Peyer's patch (tissue), 4 donors: ENCODE results near the gene RGPD8. TPM values are rescaled to one million over a fixed set of nuclear protein-coding genes. Genes with fewer than 3 reads are reported as not detected.
"Not testable (repeated sequence)": the region's sequence is repeated elsewhere in the genome, so short reads cannot be mapped to it uniquely, and the experiment has no call there.

ENCODE experiments used
- DNase-seq, 3 donors: peaks; one replicate each; pipeline ENCODE4 v3.0.0-alpha.2; 2017 to 2019
- H3K27ac ChIP-seq, 4 donors: fragments of 200-600 bp; sonication (generic); one replicate each; pipeline ENCODE4 v1.5.1; 2016 to 2019
- H3K27me3 ChIP-seq, 2 donors: fragments of 200-600 bp; sonication (generic); one replicate each; pipeline ENCODE4 v1.5.1; 2019
- H3K36me3 ChIP-seq, 3 donors: fragments of 200-600 bp; sonication (generic); one replicate each; pipeline ENCODE4 v1.5.1; 2016 to 2019
- H3K4me1 ChIP-seq, 4 donors: fragments of 200-600 bp; sonication (generic); one replicate each; pipeline ENCODE4 v1.5.1; 2016 to 2019
- H3K4me3 ChIP-seq, 4 donors: fragments of 200-600 bp; sonication (generic); 1 replicate in 3 of 4; 2 replicates in 1 of 4; pipeline ENCODE4 v1.5.1; 2016 to 2019; ENCODE audit warnings: mild to moderate bottlenecking in 1 of 4
- H3K9me3 ChIP-seq, 4 donors: fragments of 200-600 bp; sonication (generic); one replicate each; pipeline ENCODE4 v1.5.1; 2016 to 2019; ENCODE audit warnings: mild to moderate bottlenecking in 1 of 4
- POLR2A ChIP-seq, 2 donors: fragments of 450-650 bp; IDR thresholded peaks; one replicate each; pipeline ENCODE4 v1.5.1; 2017; ENCODE audit warnings: antibody characterized with exemption in 2 of 2, mild to moderate bottlenecking in 2 of 2, moderate library complexity in 2 of 2
- total RNA-seq, 4 donors: library from RNA; depleted of rRNA; stranded (reverse); fragments of >200 nt; gene quantifications; one replicate each; pipeline ENCODE4 v1.1.0, GENCODE V29; 2016
- TF ChIP-seq, protein P1 (sequence below), 6 experiments: fragments of 450-650 bp in 4 of 6; fragments of 200-600 bp in 2 of 6; sonication (generic) in 1 of 6; IDR thresholded peaks; one replicate each; pipeline ENCODE4 v1.5.1; 2017 to 2019; ENCODE audit warnings: antibody characterized with exemption in 6 of 6, mild to moderate bottlenecking in 3 of 6, moderate library complexity in 1 of 6

Gene RGPD8
- total RNA-seq, 4 donors from 2014 or later = 16.8 to 82.5 (median 37.3) TPM

- no peak for DNase-seq
- H3K4me1 ChIP-seq = no peaks in the 10 kb centered on the region
- H3K27ac ChIP-seq = no peak overlapping the region
- no peaks in the 10 kb centered on the region for H3K27me3 ChIP-seq
- no peak overlapping the region for H3K4me3 ChIP-seq
- no peaks in the 10 kb centered on the region for H3K9me3 ChIP-seq
- no peak for TF ChIP-seq POLR2A (IDR thresholded peaks at IDR 0.05)
- TF ChIP-seq, protein P1, sequence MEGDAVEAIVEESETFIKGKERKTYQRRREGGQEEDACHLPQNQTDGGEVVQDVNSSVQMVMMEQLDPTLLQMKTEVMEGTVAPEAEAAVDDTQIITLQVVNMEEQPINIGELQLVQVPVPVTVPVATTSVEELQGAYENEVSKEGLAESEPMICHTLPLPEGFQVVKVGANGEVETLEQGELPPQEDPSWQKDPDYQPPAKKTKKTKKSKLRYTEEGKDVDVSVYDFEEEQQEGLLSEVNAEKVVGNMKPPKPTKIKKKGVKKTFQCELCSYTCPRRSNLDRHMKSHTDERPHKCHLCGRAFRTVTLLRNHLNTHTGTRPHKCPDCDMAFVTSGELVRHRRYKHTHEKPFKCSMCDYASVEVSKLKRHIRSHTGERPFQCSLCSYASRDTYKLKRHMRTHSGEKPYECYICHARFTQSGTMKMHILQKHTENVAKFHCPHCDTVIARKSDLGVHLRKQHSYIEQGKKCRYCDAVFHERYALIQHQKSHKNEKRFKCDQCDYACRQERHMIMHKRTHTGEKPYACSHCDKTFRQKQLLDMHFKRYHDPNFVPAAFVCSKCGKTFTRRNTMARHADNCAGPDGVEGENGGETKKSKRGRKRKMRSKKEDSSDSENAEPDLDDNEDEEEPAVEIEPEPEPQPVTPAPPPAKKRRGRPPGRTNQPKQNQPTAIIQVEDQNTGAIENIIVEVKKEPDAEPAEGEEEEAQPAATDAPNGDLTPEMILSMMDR (IDR thresholded peaks at IDR 0.05) = no peak
- no peaks in the 10 kb centered on the region for H3K36me3 ChIP-seq
Measured at GRCh38 chr2:112463256-112463655, 29.8 kb upstream of the RGPD8 start.

DNA sequence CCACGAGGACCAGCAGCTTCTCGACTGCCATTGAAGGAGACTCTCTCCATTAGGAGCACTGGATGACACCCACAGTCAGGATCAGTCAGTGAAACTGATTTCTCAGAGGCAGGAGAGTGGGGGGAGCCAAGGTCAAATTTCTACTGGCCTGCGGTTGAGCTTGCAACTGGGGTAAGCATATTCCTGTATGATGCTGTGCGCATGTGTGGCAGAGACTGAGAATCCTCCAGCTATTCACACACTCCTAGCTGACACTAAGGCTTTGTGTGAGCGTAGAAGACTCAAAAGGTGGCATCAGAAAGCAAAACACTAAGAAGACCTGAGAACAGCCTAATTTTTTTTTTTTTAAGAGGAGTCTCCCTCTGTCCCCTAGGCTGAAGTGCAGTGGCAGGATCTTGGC, 28.7 kb upstream of the RGPD8 start:
- no peaks in the 10 kb centered on the region for H3K9me3 ChIP-seq
- H3K4me3 ChIP-seq = no peak overlapping the region
- no peaks in the 10 kb centered on the region for H3K4me1 ChIP-seq
- H3K36me3 ChIP-seq = no peaks in the 10 kb centered on the region
- no peak overlapping the region for H3K27ac ChIP-seq
- no peaks in the 10 kb centered on the region for H3K27me3 ChIP-seq
- TF ChIP-seq, protein P1 (IDR thresholded peaks at IDR 0.05) = no peak
- TF ChIP-seq POLR2A (IDR thresholded peaks at IDR 0.05) = no peak
- no peak for DNase-seq

GRCh38 chr2:112459372-112459771, 25.9 kb upstream of the RGPD8 start:
- no peak for TF ChIP-seq POLR2A (IDR thresholded peaks at IDR 0.05)
- TF ChIP-seq, protein P1 (IDR thresholded peaks at IDR 0.05) = no peak
- Histone ChIP-seq H3K27me3 (no peaks in the 10 kb centered on the region), H3K4me1 (no peaks in the 10 kb centered on the region), H3K9me3 (no peaks in the 10 kb centered on the region), H3K36me3 (no peaks in the 10 kb centered on the region), H3K27ac (no peak overlapping the region), H3K4me3 (no peak overlapping the region)
- DNase-seq = no peak

DNA sequence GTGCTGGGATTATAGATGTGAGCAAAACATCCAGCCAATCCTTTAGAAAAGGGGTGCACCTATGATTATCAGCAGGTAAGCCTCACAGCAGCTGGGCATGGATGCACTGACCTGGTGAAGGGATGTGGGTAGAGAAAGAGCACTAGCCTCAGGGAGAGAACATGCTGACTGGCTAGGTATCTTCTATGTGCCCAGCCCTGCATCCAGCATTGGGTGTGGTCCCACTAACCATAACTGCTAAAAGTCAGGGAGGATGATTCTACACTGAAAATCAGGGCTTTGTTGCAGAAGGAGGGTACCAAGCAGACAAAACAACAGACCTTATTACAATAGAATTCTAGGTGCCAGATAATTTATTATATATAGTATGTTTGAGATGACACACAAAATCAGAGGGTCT, 21.1 kb upstream of the RGPD8 start:
- Histone ChIP-seq H3K27ac (no peak overlapping the region), H3K36me3 (no peaks in the 10 kb centered on the region), H3K27me3 (no peaks in the 10 kb centered on the region), H3K9me3 (peaks cover 0 to 3% (median 0%) of the 10 kb centered on the region in 4 donors), H3K4me3 (no peak overlapping the region), H3K4me1 (no peaks in the 10 kb centered on the region)
- no peak for DNase-seq
- TF ChIP-seq POLR2A (IDR thresholded peaks at IDR 0.05) = no peak
- TF ChIP-seq, protein P1 (IDR thresholded peaks at IDR 0.05) = no peak

DNA sequence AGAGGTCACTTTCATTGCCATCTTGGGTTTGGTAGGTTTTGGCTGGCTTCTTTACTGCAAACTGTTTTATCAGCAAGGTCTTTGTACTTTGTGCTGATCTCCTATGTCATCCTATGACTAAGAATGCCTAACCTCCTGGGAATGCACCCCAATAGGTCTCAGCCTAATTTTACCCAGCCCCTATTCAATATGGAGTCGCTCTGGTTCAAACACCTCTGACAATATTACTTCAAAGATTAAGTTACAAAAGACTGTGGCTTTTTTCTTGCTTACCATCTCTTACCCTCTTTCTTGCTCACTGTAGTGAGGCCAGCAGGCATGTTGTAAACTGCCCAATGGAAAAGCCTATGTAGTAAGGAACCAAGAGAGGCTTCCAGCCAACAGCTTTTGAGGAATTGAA, 17.9 kb upstream of the RGPD8 start:
- Histone ChIP-seq H3K27me3 (no peaks in the 10 kb centered on the region), H3K4me3 (no peak overlapping the region), H3K36me3 (no peaks in the 10 kb centered on the region), H3K4me1 (no peaks in the 10 kb centered on the region), H3K27ac (no peak overlapping the region), H3K9me3 (peaks cover 0 to 3% (median 0%) of the 10 kb centered on the region in 4 donors)
- TF ChIP-seq, protein P1 (IDR thresholded peaks at IDR 0.05) = no peak
- TF ChIP-seq POLR2A (IDR thresholded peaks at IDR 0.05) = no peak
- DNase-seq = no peak

GRCh38 chr2:112449854-112450253, 16.4 kb upstream of the RGPD8 start:
- Histone ChIP-seq H3K9me3 (peaks cover 0 to 3% (median 0%) of the 10 kb centered on the region in 4 donors), H3K27ac (no peak overlapping the region), H3K36me3 (no peaks in the 10 kb centered on the region), H3K4me1 (no peaks in the 10 kb centered on the region), H3K4me3 (no peak overlapping the region), H3K27me3 (no peaks in the 10 kb centered on the region)
- DNase-seq = no peak
- TF ChIP-seq, protein P1 (IDR thresholded peaks at IDR 0.05) = no peak
- no peak for TF ChIP-seq POLR2A (IDR thresholded peaks at IDR 0.05)

- DNase-seq, H3K4me1 ChIP-seq, H3K27ac ChIP-seq, H3K36me3 ChIP-seq, H3K4me3 ChIP-seq, H3K27me3 ChIP-seq, H3K9me3 ChIP-seq: not testable (repeated sequence)
Measured at GRCh38 chr2:112444256-112444655, 10.8 kb upstream of the RGPD8 start.

- not testable (repeated sequence) for H3K36me3 ChIP-seq, H3K27ac ChIP-seq, H3K4me3 ChIP-seq, H3K4me1 ChIP-seq, H3K9me3 ChIP-seq, H3K27me3 ChIP-seq, DNase-seq
Measured at GRCh38 chr2:112438603-112439261, 5.3 kb upstream of the RGPD8 start.
